IMR-90 (cell line): ENCODE measurements around the gene ALG6.

ENCODE experiments used
- BHLHE40 ChIP-seq: fragments of 150-350 bp; IDR thresholded peaks from 2 replicates; pipeline ENCODE4 v1.6.1; 2016; ENCODE audit warnings: mild to moderate bottlenecking, low read depth, low read length
- CEBPB ChIP-seq: IDR thresholded peaks from 2 replicates; pipeline ENCODE4 v1.6.1; 2012; ENCODE audit warnings: low read depth, low read length, improper control_type of control experiment
- MAFK ChIP-seq: IDR thresholded peaks from 2 replicates; pipeline ENCODE4 v1.6.1; 2012; ENCODE audit warnings: low read depth, low read length, improper control_type of control experiment
- MAZ ChIP-seq: IDR thresholded peaks from 2 replicates; pipeline ENCODE4 v1.6.1; 2012; ENCODE audit warnings: low read depth, mild to moderate bottlenecking, low read length, improper control_type of control experiment, moderate library complexity, borderline replicate concordance
- MXI1 ChIP-seq: IDR thresholded peaks from 2 replicates; pipeline ENCODE4 v1.6.1; 2012; ENCODE audit warnings: low read depth, mild to moderate bottlenecking, low read length, moderate library complexity, borderline replicate concordance
- NFE2L2 ChIP-seq: fragments of 150-350 bp; IDR thresholded peaks from 2 replicates; pipeline ENCODE4 v1.6.1; 2016; ENCODE audit warnings: low read depth, mild to moderate bottlenecking, low read length
- POLR2A ChIP-seq: IDR thresholded peaks from 2 replicates; pipeline ENCODE4 v1.6.1; 2012; ENCODE audit warnings: mild to moderate bottlenecking, low read depth, low read length
- RAD21 ChIP-seq: IDR thresholded peaks from 2 replicates; pipeline ENCODE4 v1.6.1; 2012; ENCODE audit warnings: low read length, improper control_type of control experiment
- RCOR1 ChIP-seq: IDR thresholded peaks from 2 replicates; pipeline ENCODE4 v1.6.1; 2012; ENCODE audit warnings: mild to moderate bottlenecking, low read length, improper control_type of control experiment; ENCODE audit not compliant: insufficient replicate concordance
- SMC3 ChIP-seq: fragments of 150-350 bp; IDR thresholded peaks from 2 replicates; pipeline ENCODE4 v1.6.1; 2016; ENCODE audit warnings: low read depth, mild to moderate bottlenecking, antibody characterized with exemption, low read length, moderate library complexity
- TF ChIP-seq, protein P1 (sequence below): conservative IDR thresholded peaks from 2 replicates; pipeline ENCODE4 v1.5.1; 2012; ENCODE audit warnings: mild to moderate bottlenecking, low read depth, low read length, improper control_type of control experiment
- TF ChIP-seq, protein P2 (sequence below): fragments of 150-350 bp; IDR thresholded peaks from 2 replicates; pipeline ENCODE4 v1.6.1; 2016; ENCODE audit warnings: low read depth, mild to moderate bottlenecking, low read length, moderate library complexity, borderline replicate concordance
- TF ChIP-seq, protein P3 (sequence below): fragments of 150-350 bp; IDR thresholded peaks from 2 replicates; pipeline ENCODE4 v1.6.1; 2017; ENCODE audit warnings: mild to moderate bottlenecking, antibody characterized with exemption, low read length, low read depth

DNA sequence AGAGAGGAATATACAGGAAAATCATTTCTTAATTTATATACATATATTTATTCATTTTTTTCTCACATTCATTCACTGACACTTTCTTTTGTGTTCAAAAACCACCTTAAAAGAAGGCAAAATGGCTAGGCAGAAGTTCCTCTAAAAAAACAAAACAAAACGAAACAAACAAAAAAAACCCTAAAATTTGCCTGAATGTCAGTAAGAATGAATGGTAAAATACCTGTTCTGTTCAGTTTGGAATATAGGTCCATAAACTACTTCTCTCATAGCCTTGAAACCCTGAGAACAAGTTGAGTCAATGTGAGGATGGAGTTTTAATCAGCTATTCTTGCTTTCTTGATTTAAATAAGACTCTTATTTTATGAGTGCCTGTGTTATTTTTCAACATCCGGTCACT lies 14.7 kb upstream of the ALG6 start:
- TF ChIP-seq, protein P1, sequence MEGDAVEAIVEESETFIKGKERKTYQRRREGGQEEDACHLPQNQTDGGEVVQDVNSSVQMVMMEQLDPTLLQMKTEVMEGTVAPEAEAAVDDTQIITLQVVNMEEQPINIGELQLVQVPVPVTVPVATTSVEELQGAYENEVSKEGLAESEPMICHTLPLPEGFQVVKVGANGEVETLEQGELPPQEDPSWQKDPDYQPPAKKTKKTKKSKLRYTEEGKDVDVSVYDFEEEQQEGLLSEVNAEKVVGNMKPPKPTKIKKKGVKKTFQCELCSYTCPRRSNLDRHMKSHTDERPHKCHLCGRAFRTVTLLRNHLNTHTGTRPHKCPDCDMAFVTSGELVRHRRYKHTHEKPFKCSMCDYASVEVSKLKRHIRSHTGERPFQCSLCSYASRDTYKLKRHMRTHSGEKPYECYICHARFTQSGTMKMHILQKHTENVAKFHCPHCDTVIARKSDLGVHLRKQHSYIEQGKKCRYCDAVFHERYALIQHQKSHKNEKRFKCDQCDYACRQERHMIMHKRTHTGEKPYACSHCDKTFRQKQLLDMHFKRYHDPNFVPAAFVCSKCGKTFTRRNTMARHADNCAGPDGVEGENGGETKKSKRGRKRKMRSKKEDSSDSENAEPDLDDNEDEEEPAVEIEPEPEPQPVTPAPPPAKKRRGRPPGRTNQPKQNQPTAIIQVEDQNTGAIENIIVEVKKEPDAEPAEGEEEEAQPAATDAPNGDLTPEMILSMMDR, result no peak
- TF ChIP-seq POLR2A (no peak), RAD21 (no peak), MAZ (no peak), SMC3 (no peak), BHLHE40 (no peak), RCOR1 (no peak), MXI1 (no peak), CEBPB (no peak), NFE2L2 (no peak), MAFK (no peak)
- TF ChIP-seq, protein P2, sequence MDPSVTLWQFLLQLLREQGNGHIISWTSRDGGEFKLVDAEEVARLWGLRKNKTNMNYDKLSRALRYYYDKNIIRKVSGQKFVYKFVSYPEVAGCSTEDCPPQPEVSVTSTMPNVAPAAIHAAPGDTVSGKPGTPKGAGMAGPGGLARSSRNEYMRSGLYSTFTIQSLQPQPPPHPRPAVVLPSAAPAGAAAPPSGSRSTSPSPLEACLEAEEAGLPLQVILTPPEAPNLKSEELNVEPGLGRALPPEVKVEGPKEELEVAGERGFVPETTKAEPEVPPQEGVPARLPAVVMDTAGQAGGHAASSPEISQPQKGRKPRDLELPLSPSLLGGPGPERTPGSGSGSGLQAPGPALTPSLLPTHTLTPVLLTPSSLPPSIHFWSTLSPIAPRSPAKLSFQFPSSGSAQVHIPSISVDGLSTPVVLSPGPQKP, result no peak
- TF ChIP-seq, protein P3, sequence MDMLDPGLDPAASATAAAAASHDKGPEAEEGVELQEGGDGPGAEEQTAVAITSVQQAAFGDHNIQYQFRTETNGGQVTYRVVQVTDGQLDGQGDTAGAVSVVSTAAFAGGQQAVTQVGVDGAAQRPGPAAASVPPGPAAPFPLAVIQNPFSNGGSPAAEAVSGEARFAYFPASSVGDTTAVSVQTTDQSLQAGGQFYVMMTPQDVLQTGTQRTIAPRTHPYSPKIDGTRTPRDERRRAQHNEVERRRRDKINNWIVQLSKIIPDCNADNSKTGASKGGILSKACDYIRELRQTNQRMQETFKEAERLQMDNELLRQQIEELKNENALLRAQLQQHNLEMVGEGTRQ, result no peak
